GM06990 (cell line): ENCODE results near the gene ELOVL6.
A peak's percentile ranks its signal among the peaks of the same experiment; 100 is the strongest.

Source experiments
- DNase-seq: peaks from one replicate; pipeline ENCODE4 v3.0.0-alpha.2; 2011; ENCODE audit not compliant: insufficient read length; ENCODE audit errors: extremely low read depth
- H3K27me3 ChIP-seq: replicated peaks from 2 replicates; pipeline ENCODE4 v1.6.0; 2011; ENCODE audit warnings: low read length; ENCODE audit not compliant: control insufficient read depth, insufficient read depth
- H3K36me3 ChIP-seq: 2 replicates; pipeline ENCODE4 v1.5.1; 2011; ENCODE audit warnings: low read length; ENCODE audit not compliant: control insufficient read depth, insufficient read depth
- H3K4me3 ChIP-seq: replicated peaks from 2 replicates; pipeline ENCODE4 v1.5.1; 2011; ENCODE audit warnings: low read depth, mild to moderate bottlenecking, control low read depth, low read length
- TF ChIP-seq, protein P1 (sequence below): IDR thresholded peaks from 2 replicates; pipeline ENCODE4 v1.5.1; 2011; ENCODE audit warnings: low read length, control low read depth, mild to moderate bottlenecking, inconsistent platforms; ENCODE audit not compliant: insufficient read depth, poor library complexity, severe bottlenecking

ELOVL6 gene

DNA sequence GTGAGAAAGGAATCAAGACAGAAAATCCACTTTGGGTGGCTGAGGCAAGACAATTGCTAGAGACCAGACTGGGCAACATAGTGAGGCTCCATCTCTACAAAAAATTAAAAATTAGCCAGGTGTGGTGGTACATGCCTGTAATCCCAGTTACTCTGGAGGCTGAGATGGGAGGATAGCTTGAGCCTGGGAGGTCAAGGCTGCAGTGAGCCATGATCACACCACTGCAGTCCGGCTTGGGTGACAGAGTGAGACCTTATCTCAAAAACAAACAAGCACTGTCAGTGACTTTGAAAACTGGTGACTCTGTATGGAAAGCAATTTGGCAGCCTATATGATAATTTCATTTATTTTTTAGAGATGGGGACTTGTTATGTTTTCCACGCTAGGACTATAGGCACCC lies 2.3 kb upstream of the ELOVL6 start:
- TF ChIP-seq, protein P1, sequence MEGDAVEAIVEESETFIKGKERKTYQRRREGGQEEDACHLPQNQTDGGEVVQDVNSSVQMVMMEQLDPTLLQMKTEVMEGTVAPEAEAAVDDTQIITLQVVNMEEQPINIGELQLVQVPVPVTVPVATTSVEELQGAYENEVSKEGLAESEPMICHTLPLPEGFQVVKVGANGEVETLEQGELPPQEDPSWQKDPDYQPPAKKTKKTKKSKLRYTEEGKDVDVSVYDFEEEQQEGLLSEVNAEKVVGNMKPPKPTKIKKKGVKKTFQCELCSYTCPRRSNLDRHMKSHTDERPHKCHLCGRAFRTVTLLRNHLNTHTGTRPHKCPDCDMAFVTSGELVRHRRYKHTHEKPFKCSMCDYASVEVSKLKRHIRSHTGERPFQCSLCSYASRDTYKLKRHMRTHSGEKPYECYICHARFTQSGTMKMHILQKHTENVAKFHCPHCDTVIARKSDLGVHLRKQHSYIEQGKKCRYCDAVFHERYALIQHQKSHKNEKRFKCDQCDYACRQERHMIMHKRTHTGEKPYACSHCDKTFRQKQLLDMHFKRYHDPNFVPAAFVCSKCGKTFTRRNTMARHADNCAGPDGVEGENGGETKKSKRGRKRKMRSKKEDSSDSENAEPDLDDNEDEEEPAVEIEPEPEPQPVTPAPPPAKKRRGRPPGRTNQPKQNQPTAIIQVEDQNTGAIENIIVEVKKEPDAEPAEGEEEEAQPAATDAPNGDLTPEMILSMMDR = no peak
- Histone ChIP-seq H3K27me3 (no peaks in the 10 kb centered on the region), H3K36me3 (no peaks in the 10 kb centered on the region), H3K4me3 (no peak overlapping the region)
- no peak for DNase-seq

DNA sequence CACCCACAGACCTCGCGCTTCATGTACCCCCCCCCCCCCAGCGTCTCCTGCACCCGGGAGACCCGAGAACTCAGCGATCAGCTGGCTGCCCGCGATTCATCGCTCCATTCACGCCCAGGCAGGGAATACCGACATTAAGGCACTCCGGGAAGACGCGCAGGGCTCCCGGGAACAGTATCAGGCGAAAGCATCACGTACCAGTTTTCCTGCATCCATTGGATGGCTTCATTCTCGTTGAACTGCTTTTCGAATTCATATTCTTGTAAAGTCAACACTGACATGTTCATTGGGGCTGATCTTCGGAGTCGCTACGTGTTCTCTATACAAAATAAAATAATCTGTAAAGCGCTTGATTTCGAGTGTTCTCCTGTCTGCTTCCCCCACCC lies 373 bp downstream of the ELOVL6 start:
- no peak for DNase-seq
- TF ChIP-seq, protein P1 = no peak
- Histone ChIP-seq H3K27me3 (no peaks in the 10 kb centered on the region), H3K4me3 (peak overlapping the region; percentile 80), H3K36me3 (no peaks in the 10 kb centered on the region)

DNA sequence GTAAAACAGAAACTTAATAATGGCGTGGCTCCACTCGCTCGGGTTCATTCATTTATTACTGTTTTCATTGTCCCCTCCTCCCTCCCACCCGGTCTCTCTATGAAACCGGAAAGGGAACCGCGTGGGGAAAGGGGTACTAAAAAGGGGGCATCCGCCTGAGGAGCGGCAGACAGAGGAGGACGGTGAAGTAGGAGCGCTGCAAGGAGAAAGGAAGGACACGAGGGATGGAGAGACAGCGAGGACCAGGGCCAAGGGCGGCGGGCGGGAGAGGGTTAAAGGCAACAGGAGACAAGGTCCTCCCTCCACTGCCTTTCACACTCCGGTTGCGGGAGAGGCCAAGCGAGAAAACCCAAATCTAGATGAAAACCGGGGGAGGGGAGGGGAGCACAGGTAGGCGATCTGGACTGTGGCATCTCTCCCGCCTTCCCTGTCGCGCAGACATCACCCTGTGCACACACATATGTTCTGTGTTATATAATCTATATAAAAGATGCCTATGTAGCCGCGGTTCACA lies 829 bp downstream of the ELOVL6 start:
- Histone ChIP-seq H3K27me3 (no peaks in the 10 kb centered on the region), H3K4me3 (peak overlapping the region; percentile 80), H3K36me3 (no peaks in the 10 kb centered on the region)
- DNase-seq = peak; percentile 73
- TF ChIP-seq, protein P1 = no peak

DNA sequence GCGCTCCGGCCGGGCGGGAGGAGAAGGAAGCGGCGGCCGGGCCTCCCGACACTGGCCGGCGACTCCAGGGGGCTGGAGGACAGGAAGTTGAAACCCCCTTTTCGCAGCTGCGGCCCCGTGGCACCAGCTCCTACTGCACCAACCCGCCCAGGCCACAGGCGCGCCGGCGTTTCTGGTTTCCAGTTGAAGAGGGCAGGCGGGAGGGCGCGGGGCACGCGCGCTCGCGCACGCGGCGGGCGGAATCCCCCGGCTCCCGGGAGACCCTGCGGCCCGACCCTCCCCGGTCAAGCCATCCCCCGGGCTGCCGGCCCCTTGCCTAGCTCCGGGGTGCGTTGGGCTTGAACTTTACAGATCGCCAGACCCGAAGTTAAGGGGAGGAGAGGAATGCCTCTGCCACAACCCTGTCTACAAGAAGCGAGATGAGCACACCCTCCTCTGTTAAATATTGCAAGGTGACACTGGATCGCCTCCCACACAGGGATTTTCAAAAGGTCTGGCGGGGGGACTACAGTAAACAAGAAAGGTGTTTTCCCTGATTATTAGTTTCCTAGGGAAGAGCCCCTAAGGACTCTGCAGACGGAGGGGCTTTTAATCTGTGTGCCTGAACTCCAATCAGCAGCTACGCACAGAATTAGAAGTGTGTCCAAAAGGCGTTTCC lies 1.4 kb downstream of the ELOVL6 start:
- no peaks in the 10 kb centered on the region for H3K27me3 ChIP-seq
- no peaks in the 10 kb centered on the region for H3K36me3 ChIP-seq
- peak; percentile 79 for DNase-seq
- H3K4me3 ChIP-seq = peak overlapping the region; percentile 80
- TF ChIP-seq, protein P1 = no peak

DNA sequence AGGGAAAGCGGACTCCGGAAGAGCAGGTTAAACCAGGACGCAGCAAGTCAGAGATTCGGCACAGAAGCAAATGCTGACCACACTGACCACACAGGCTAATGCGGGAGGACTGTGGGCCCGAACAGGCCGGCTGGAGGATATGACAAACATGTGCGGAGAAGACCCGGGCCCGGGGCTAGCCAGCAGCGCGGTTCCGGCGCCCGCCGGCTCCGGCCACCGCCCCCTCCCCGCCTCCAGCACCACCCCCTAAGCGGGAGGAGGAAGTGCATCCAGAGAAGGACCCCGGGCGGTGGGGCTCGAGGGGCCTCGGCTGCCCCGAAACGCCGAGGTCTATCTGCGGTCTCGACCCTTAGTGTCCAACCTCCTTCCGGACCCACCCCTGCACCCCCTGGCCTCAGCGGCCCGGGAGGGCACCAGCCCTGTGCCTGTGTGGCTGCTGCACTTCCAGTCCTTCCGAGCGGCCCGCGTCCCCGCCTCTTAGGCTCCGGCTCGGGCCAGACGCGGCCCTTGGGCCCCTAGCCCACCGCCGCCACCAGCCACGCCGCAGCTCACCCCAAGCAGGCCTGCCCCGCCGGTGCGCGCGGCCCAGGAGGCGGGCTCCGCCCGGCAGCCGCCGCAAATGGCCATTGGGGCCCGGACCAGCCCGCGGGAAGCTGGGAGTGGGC lies 2.1 kb downstream of the ELOVL6 start:
- Histone ChIP-seq H3K36me3 (no peaks in the 10 kb centered on the region), H3K27me3 (no peaks in the 10 kb centered on the region), H3K4me3 (peak overlapping the region; percentile 80)
- peak; percentile 78 for DNase-seq
- TF ChIP-seq, protein P1 = no peak
